ENCODE data around the gene CSRP1. TPM values are rescaled to one million over a fixed set of nuclear protein-coding genes. Genes with fewer than 3 reads are reported as not detected.

CSRP1 gene
- total RNA-seq, 1 donor from 2014 or later: 41.4 TPM

- intact Hi-C loops (cut with micrococcal nuclease): loop anchor here (10.0 kb wide), 1 partner anchor 66 kb away; no protein-coding TSS in a partner anchor
- ATAC-seq (peak; percentile 2), DNase-seq (no peak)
Measured at GRCh38 chr1:201448990-201449389, 57.9 kb downstream of the CSRP1 start.

GRCh38 chr1:201447903-201448871, 58.7 kb downstream of the CSRP1 start:
- intact Hi-C loops (cut with micrococcal nuclease): loop anchor here (10.0 kb wide), 1 partner anchor 67 kb away; no protein-coding TSS in a partner anchor
- DNase-seq (peak; percentile 87), ATAC-seq (peak; percentile 85)

DNA sequence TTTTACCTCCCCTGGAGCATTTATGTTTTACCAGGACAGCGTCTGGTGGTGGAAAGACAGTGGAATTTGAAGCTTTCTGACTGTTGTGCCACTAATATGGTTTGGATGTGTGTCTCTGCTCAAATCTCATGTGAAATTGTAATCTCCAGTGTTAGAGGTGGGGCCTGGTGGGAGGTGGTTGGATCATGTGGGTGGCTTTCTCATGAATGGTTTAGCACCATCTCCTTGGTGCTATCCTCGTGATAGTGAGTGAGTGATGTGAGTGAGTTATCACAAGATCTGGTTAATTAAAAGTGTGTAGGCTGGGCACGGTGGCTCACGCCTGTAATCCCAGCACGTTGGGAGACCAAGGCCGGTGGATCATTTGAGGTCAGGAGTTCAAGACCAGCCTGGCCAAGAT, 61.6 kb downstream of the CSRP1 start:
- intact Hi-C loops (cut with micrococcal nuclease): loop anchor here (10.0 kb wide), 1 partner anchor 69 kb away; no protein-coding TSS in a partner anchor
- ATAC-seq: no peak
- no peak for DNase-seq

DNA sequence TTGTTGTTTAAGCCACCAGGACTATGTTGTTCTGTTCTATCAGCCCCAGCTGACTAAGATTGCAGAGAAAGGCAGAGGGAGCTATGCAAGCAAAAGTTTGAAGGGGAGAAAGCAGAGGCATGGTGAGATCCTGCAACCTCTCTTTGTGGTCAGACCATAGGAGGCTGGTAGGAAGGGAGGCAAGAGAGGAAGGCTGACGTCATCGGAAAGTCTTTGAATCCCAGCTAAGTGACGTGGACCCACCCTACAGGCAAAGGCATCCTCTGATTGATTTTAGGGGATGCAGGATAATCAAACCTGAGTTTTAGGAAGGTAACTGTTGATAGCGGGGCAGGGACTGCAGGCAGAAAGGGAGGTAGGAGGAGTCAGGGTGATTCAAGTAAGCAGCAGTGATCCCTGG, 62.1 kb downstream of the CSRP1 start:
- ATAC-seq (no peak), DNase-seq (no peak)
- intact Hi-C loops (cut with micrococcal nuclease): loop anchor here (10.0 kb wide), 1 partner anchor 70 kb away; no protein-coding TSS in a partner anchor

- no peak for ATAC-seq
- DNase-seq: no peak
- intact Hi-C loops (cut with micrococcal nuclease): loop anchor here (10.0 kb wide), 1 partner anchor 71 kb away; no protein-coding TSS in a partner anchor
Measured at GRCh38 chr1:201443747-201444146, 63.2 kb downstream of the CSRP1 start.

- intact Hi-C loops (cut with micrococcal nuclease): no loop called here
- no peak for ATAC-seq
Measured at GRCh38 chr1:201436969-201437368, 70.0 kb downstream of the CSRP1 start.

GRCh38 chr1:201436393-201436792, 70.5 kb downstream of the CSRP1 start:
- intact Hi-C loops (cut with micrococcal nuclease): no loop called here
- peak; percentile 39 for ATAC-seq
- DNase-seq: no peak

More at GRCh38 chr1:201436969-201437368, 70.0 kb downstream of the CSRP1 start:
- DNase-seq: no peak

- DNase-seq: no peak
- ATAC-seq: no peak
- intact Hi-C loops (cut with micrococcal nuclease): no loop called here
Measured at GRCh38 chr1:201434266-201434665, 72.7 kb downstream of the CSRP1 start.

DNA sequence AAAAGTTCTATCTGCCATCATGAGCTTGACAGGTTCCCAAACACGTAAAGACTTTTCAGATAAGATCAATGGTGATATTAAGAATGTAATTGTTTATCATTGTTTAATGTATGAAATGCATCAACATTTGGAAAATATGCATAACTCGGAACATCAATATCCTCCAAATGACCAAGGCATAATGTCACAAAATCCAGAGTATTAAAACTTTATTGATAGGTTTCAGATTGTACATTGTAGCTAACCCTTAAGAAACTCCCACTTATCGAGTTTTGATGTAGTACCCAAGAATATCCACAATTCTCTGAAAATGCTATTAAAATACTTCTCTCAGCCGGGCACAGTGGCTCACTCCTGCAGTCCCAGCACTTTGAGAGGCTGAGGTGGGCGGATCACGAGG, 73.3 kb downstream of the CSRP1 start:
- DNase-seq (no peak), ATAC-seq (no peak)
- intact Hi-C loops (cut with micrococcal nuclease): no loop called here

Other genes with a start within 250 kb of the CSRP1 start
- 0.25 TPM for gene PKP1, start 223.6 kb downstream of the CSRP1 start, total RNA-seq
- 10,350 TPM for gene TNNT2, start 129.4 kb downstream of the CSRP1 start, total RNA-seq
- 2.2 TPM for gene LAD1, start 107.8 kb downstream of the CSRP1 start, total RNA-seq
- 1.1 TPM for gene TNNI1, start 85.4 kb downstream of the CSRP1 start, total RNA-seq
- 20.4 TPM for gene PHLDA3, start 37.9 kb downstream of the CSRP1 start, total RNA-seq
- gene NAV1, start 32.0 kb upstream of the CSRP1 start, total RNA-seq: 63.3 TPM

All from left ventricle myocardium superior (tissue), 1 donor.